H9 (cell line): ENCODE data around the gene ZNF714. TPM values are rescaled to one million over a fixed set of nuclear protein-coding genes. Genes with fewer than 3 reads are reported as not detected.

Experiments used
- DNase-seq: peaks from one replicate; pipeline ENCODE4 v3.0.0-alpha.2; 2017
- H2AFZ ChIP-seq: one replicate; pipeline ENCODE4 v1.6.1; 2013; ENCODE audit warnings: mild to moderate bottlenecking, low read length, control low read depth, moderate library complexity
- H2AK5ac ChIP-seq: 2 replicates; pipeline ENCODE4 v1.6.1; 2013; ENCODE audit warnings: low read length, control low read depth, mixed read lengths; ENCODE audit not compliant: insufficient read length
- H2BK120ac ChIP-seq: one replicate; pipeline ENCODE4 v1.6.1; 2013; ENCODE audit warnings: low read depth, mild to moderate bottlenecking, low read length, control low read depth, inconsistent platforms; ENCODE audit not compliant: poor library complexity, severe bottlenecking
- H2BK12ac ChIP-seq: 2 replicates; pipeline ENCODE4 v1.6.1; 2013; ENCODE audit warnings: low read length, control low read depth, mixed read lengths, low read depth; ENCODE audit not compliant: insufficient read length
- H2BK15ac ChIP-seq: 2 replicates; pipeline ENCODE4 v1.6.1; 2013; ENCODE audit warnings: low read depth, low read length, control low read depth
- H2BK20ac ChIP-seq: one replicate; pipeline ENCODE4 v1.6.1; 2013; ENCODE audit warnings: low read depth, mild to moderate bottlenecking, low read length, control low read depth, inconsistent platforms; ENCODE audit not compliant: poor library complexity, severe bottlenecking
- H2BK5ac ChIP-seq: 2 replicates; pipeline ENCODE4 v1.6.1; 2013; ENCODE audit warnings: low read length, control low read depth, mixed read lengths; ENCODE audit not compliant: insufficient read length
- H3K14ac ChIP-seq: 2 replicates; pipeline ENCODE4 v1.6.1; 2013; ENCODE audit warnings: low read length, control low read depth; ENCODE audit not compliant: insufficient read depth
- H3K18ac ChIP-seq: 2 replicates; pipeline ENCODE4 v1.6.1; 2013; ENCODE audit warnings: low read depth, mild to moderate bottlenecking, mixed read lengths, low read length, control low read depth; ENCODE audit not compliant: insufficient read length
- H3K23ac ChIP-seq: 2 replicates; pipeline ENCODE4 v1.6.1; 2013; ENCODE audit warnings: low read length, control low read depth, mixed read lengths, low read depth; ENCODE audit not compliant: insufficient read length
- H3K23me2 ChIP-seq: 2 replicates; pipeline ENCODE4 v1.6.1; 2013; ENCODE audit warnings: low read depth, mild to moderate bottlenecking, mixed read lengths, low read length, control low read depth; ENCODE audit not compliant: insufficient read length, poor library complexity, severe bottlenecking
- H3K27ac ChIP-seq: 2 replicates; pipeline ENCODE4 v1.5.1; 2013; ENCODE audit warnings: low read length, control low read depth, mixed read lengths, low read depth; ENCODE audit not compliant: insufficient read length
- H3K27me3 ChIP-seq: 2 replicates; pipeline ENCODE4 v1.6.1; 2013; ENCODE audit warnings: low read length, control low read depth, inconsistent platforms; ENCODE audit not compliant: insufficient read depth
- H3K4ac ChIP-seq: 2 replicates; pipeline ENCODE4 v1.6.1; 2013; ENCODE audit warnings: low read depth, mild to moderate bottlenecking, control low read depth, inconsistent platforms, low read length, moderate library complexity
- H3K4me1 ChIP-seq: 2 replicates; pipeline ENCODE4 v1.6.1; 2013; ENCODE audit warnings: low read length, control low read depth, inconsistent platforms; ENCODE audit not compliant: insufficient read depth
- H3K4me2 ChIP-seq: 2 replicates; pipeline ENCODE4 v1.6.1; 2013; ENCODE audit warnings: low read length, control low read depth, mixed read lengths; ENCODE audit not compliant: insufficient read length, insufficient read depth
- H3K56ac ChIP-seq: 2 replicates; pipeline ENCODE4 v1.6.1; 2013; ENCODE audit warnings: low read depth, mild to moderate bottlenecking, mixed read lengths, low read length, control low read depth; ENCODE audit not compliant: insufficient read length
- H3K79me1 ChIP-seq: 2 replicates; pipeline ENCODE4 v1.6.1; 2013; ENCODE audit warnings: low read depth, mild to moderate bottlenecking, moderate library complexity, low read length, control low read depth, inconsistent platforms; ENCODE audit not compliant: insufficient read depth, poor library complexity, severe bottlenecking
- H3K79me2 ChIP-seq: 2 replicates; pipeline ENCODE4 v1.6.1; 2013; ENCODE audit warnings: low read length, control low read depth, inconsistent platforms; ENCODE audit not compliant: insufficient read depth
- H3K9ac ChIP-seq: 2 replicates; pipeline ENCODE4 v1.6.1; 2013; ENCODE audit warnings: low read length, control low read depth, mixed read lengths; ENCODE audit not compliant: insufficient read length; ENCODE audit errors: extremely low read depth
- H3K9me3 ChIP-seq: one replicate; pipeline ENCODE4 v1.6.1; 2013; ENCODE audit warnings: low read depth, low read length, inconsistent platforms; ENCODE audit not compliant: control insufficient read depth
- H3T11ph ChIP-seq: one replicate; pipeline ENCODE4 v1.6.1; 2013; ENCODE audit warnings: mild to moderate bottlenecking, low read length, control low read depth, inconsistent platforms
- H4K20me1 ChIP-seq: one replicate; pipeline ENCODE4 v1.6.1; 2013; ENCODE audit not compliant: control insufficient read depth, insufficient read length, insufficient read depth
- H4K5ac ChIP-seq: 2 replicates; pipeline ENCODE4 v1.6.1; 2013; ENCODE audit warnings: low read depth, mild to moderate bottlenecking, mixed read lengths, low read length, control low read depth; ENCODE audit not compliant: insufficient read length
- H4K8ac ChIP-seq: replicated peaks from 2 replicates; pipeline ENCODE4 v1.6.1; 2013; ENCODE audit warnings: low read length, control low read depth, mixed read lengths, low read depth; ENCODE audit not compliant: insufficient read length
- H4K91ac ChIP-seq: 2 replicates; pipeline ENCODE4 v1.6.1; 2013; ENCODE audit warnings: low read depth, mild to moderate bottlenecking, moderate library complexity, mixed read lengths, low read length, control low read depth; ENCODE audit not compliant: insufficient read length
- H3K27ac Mint-ChIP-seq, 3 experiments: 2 replicates in 2 of 3; 3 replicates in 1 of 3; pipeline ENCODE4 v1.8.0; 2020 to 2021; ENCODE audit warnings: mixed read lengths in 3 of 3, mild to moderate bottlenecking in 1 of 3, moderate library complexity in 1 of 3
- H3K27me3 Mint-ChIP-seq: 2 replicates; pipeline ENCODE4 v1.8.0; 2021; ENCODE audit warnings: low read depth, mild to moderate bottlenecking, moderate library complexity, mixed read lengths
- H3K36me3 Mint-ChIP-seq, 3 experiments: 2 replicates in 2 of 3; 3 replicates in 1 of 3; pipeline ENCODE4 v1.8.0; 2020 to 2021; ENCODE audit warnings: low read depth in 3 of 3, mixed read lengths in 3 of 3; ENCODE audit not compliant: insufficient read depth in 1 of 3
- H3K4me1 Mint-ChIP-seq, 2 experiments: 2 replicates each; pipeline ENCODE4 v1.8.0; 2020; ENCODE audit warnings: mixed read lengths in 2 of 2
- H3K4me3 Mint-ChIP-seq, 2 experiments: 2 replicates in 1 of 2; 3 replicates in 1 of 2; pipeline ENCODE4 v1.8.0; 2020 to 2021; ENCODE audit warnings: mild to moderate bottlenecking in 2 of 2, mixed read lengths in 2 of 2, moderate library complexity in 1 of 2
- H3K9me3 Mint-ChIP-seq, 2 experiments: 2 replicates in 1 of 2; 3 replicates in 1 of 2; pipeline ENCODE4 v1.8.0; 2020; ENCODE audit warnings: mild to moderate bottlenecking in 2 of 2, mixed read lengths in 2 of 2, moderate library complexity in 1 of 2
- total RNA-seq: library from RNA; stranded (reverse); gene quantifications from 2 replicates; pipeline ENCODE4 v1.2.1, GENCODE V29; 2021
- TF ChIP-seq, protein P1 (sequence below): fragments of 200-600 bp; sonication (generic); conservative IDR thresholded peaks from 3 replicates; pipeline ENCODE4 v1.8.0; 2021; ENCODE audit warnings: antibody characterized with exemption, mild to moderate bottlenecking

The ZNF714 gene
- total RNA-seq, 1 experiment from 2014 or later: 53.9 TPM

- no peak overlapping the region for H3K56ac ChIP-seq
- H3K23me2 ChIP-seq: no peaks in the 10 kb centered on the region
- no peak overlapping the region for H4K5ac ChIP-seq
- H2BK5ac ChIP-seq: no peak overlapping the region
- H3K4me2 ChIP-seq: no peak overlapping the region
- H3K14ac ChIP-seq: no peak overlapping the region
- H2BK120ac ChIP-seq: no peak overlapping the region
- H4K8ac ChIP-seq: no peak overlapping the region
- H3K27me3 ChIP-seq: no peaks in the 10 kb centered on the region
- no peak overlapping the region for H2AFZ ChIP-seq
- H3K23ac ChIP-seq: no peak overlapping the region
- H3K4me1 Mint-ChIP-seq: peaks cover 15 to 16% of the 10 kb centered on the region in 2 experiments
- H2BK12ac ChIP-seq: no peak overlapping the region
- H4K20me1 ChIP-seq: no peaks in the 10 kb centered on the region
- H4K91ac ChIP-seq: no peak overlapping the region
- H3K27me3 Mint-ChIP-seq: no peaks in the 10 kb centered on the region
- H2AK5ac ChIP-seq: no peak overlapping the region
- no peaks in the 10 kb centered on the region for H3K79me2 ChIP-seq
- H2BK20ac ChIP-seq: no peak overlapping the region
- no peak for DNase-seq
- TF ChIP-seq, protein P1, sequence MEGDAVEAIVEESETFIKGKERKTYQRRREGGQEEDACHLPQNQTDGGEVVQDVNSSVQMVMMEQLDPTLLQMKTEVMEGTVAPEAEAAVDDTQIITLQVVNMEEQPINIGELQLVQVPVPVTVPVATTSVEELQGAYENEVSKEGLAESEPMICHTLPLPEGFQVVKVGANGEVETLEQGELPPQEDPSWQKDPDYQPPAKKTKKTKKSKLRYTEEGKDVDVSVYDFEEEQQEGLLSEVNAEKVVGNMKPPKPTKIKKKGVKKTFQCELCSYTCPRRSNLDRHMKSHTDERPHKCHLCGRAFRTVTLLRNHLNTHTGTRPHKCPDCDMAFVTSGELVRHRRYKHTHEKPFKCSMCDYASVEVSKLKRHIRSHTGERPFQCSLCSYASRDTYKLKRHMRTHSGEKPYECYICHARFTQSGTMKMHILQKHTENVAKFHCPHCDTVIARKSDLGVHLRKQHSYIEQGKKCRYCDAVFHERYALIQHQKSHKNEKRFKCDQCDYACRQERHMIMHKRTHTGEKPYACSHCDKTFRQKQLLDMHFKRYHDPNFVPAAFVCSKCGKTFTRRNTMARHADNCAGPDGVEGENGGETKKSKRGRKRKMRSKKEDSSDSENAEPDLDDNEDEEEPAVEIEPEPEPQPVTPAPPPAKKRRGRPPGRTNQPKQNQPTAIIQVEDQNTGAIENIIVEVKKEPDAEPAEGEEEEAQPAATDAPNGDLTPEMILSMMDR: no peak
- H3K4me3 Mint-ChIP-seq: no peak overlapping the region
- H3T11ph ChIP-seq: no peak overlapping the region
- no peak overlapping the region for H3K4ac ChIP-seq
- peaks cover 0 to 8% of the 10 kb centered on the region in 2 experiments; a peak in 2 of 5 replicates for H3K9me3 Mint-ChIP-seq
- no peaks in the 10 kb centered on the region for H3K4me1 ChIP-seq
- H3K36me3 Mint-ChIP-seq: peaks cover 10 to 16% (median 11%) of the 10 kb centered on the region in 3 experiments
- H3K27ac ChIP-seq: no peak overlapping the region
- H3K18ac ChIP-seq: no peak overlapping the region
- no peak overlapping the region for H3K9ac ChIP-seq
- H3K27ac Mint-ChIP-seq: no peak overlapping the region
- H2BK15ac ChIP-seq: no peak overlapping the region
- H3K9me3 ChIP-seq: no peaks in the 10 kb centered on the region
- H3K79me1 ChIP-seq: no peaks in the 10 kb centered on the region
Measured at GRCh38 chr19:21126078-21126477, 44.1 kb downstream of the ZNF714 start.
